Stimulated activated CD8-positive, alpha-beta memory T cell treated with anti-CD3 and anti-CD28 coated beads, Interleukin-15, amount 100 ng/mL, for 24 hours (primary cell): ENCODE results near the gene INKA1.
"Not testable (repeated sequence)": the region's sequence is repeated elsewhere in the genome, so short reads cannot be mapped to it uniquely, and the experiment has no call there.

Source experiments
- DNase-seq: peaks from one replicate; pipeline ENCODE4 v3.0.0-alpha.2; 2020; ENCODE audit warnings: low read depth

Gene INKA1

DNA sequence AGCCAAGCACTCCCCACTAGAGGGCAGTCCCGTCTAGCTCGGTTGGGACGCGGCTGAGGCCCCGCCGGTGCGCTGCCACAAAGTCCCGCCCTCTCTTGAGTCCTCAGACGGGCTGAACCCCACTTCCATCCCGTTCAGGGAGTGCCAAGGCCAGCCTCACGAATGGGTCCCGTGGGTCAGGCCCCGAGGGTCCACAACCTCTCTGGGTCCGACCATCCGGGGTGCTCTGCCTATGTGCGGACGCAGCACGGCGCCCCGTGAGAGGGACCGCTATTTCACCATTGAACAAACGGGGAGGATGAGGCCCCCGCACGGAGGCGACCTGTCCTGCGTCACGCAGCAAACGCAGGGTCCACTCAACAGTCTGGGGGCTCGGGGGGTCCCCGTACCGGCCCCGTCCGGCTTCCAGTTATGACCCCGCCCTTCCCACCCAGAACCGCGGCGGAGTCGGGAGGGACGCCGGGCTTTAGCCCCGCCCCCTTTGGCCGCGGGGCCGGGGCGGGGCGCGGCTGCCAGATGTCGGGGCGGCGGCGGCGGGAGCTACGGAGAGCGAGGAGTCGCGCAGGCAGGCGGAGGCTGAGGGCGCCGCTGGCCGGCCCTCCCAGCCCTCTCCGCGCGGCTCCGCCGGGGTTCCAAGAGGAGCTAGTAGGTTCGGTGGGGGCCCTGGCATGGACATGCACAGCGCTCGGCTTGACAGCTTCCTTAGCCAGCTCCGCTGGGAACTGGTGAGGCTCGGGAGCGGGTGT, at the start of gene INKA1:
Gene INKA1 (plus strand): TSS at position 543 of the 746 bp plus-strand sequence. CDS start 132 bp downstream, at position 675.
- peak; percentile 63 for DNase-seq

DNA sequence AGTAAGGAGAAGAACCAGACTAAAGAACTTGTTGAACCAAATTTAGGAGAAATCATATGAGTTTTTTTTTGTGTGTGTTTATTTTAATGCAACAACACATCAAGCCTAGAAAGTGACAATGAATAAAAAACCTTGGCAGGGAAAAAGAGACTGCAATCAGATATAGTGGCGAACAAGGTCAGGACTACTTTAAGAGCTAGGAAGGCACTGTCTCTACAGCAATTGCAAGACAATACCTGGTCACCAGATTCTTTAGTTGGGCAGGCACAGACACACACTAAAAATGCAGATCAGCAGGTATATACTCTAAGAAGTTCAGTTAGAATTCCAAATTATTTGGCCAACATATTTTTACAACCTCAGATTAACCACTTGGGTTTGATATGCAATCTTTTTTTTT, 48.5 kb upstream of the INKA1 start:
- DNase-seq, result no peak

DNA sequence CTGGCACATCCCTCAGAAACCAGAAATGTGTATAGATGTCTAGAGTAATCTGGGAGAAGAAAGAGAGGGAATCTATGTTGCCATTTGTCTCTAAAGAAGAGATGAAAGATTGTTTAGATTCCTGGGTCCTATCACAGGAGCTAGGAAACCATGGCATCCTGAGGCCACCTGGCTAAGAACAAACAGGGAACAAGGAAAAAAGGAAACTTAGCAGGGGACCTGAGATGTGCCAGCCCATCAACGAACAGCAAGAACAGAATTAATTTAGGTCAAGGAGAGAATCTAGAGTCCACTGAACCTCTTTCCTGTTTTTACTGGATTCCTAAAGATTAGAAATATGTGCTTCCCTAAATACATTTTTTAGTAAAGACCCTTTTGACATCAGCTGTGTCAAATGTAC, 47.0 kb upstream of the INKA1 start:
- DNase-seq, result no peak

DNA sequence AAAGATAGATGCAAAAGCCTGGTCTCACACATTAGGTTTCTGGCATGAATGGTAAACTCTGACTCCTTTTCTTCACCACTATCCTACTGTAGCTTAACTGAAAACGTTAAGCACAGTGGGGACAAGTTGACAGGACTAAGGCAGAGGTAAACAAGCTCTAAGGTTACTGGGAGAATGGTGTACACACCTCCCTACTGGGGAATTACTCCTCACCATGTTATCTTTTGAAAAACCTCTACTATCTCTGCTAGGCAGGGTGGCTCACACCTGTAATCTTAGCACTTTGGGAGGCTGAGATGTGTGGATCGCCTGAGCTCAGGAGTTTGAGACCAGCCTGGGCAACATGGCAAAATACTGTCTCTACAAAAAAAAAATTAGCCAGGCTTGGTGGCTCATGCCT, 45.9 kb upstream of the INKA1 start:
- no peak for DNase-seq

DNA sequence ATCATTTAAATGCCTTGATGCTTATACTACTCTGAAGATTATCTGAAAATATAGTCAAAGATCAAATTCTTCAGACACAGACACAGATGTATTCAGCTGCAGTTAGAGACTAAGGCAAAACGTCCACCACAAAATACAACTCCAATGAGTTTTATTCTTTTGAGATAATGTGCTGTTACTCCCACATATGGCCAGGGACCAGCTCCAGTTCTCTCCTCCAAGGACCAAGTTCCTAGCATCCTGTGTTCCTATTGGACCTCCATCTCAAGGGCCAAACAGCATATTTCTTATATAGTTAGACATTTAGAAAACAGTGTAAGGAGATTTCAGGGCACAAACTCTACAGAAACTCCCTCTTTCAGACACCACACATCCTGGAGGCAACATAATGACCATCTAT, 43.8 kb upstream of the INKA1 start:
- DNase-seq, result no peak

DNA sequence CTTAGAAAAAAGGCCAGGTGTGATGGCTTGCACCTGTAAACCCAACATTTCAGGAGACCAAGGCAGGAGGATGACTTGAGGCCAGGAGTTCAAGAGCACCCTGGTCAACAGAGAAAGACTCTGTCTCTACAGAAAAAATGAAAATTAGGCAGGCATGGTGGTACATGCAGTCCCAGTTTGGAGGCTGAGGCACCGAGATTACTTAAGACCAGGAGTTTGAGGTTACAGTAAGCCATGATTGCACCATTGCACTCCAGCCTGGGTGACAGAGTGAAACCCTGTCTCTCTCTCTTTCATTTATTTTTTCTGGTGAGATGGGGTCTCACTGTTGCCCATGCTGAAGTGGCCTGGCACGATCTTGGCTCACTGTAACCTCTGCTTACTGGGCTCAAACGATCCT, 41.4 kb upstream of the INKA1 start:
- no peak for DNase-seq

DNA sequence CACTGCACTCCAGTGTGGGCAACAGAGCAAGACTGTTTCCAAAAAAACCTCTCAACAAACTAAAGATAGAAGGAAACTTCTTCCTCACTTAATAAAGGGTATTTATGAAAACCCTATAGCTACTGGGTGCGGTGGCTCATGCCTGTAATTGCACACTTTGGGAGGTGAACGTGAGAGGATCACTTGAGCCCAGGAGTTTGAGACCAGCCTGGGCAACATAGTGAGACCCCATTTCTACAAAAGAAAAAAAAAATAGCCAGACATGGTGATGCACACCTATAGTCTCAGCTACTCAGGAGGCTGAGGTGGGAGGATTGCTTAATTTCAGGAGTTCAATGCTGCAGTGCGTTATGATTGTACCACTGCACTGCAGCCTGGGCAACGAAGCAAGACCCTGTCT, 39.1 kb upstream of the INKA1 start:
- DNase-seq, result no peak

DNA sequence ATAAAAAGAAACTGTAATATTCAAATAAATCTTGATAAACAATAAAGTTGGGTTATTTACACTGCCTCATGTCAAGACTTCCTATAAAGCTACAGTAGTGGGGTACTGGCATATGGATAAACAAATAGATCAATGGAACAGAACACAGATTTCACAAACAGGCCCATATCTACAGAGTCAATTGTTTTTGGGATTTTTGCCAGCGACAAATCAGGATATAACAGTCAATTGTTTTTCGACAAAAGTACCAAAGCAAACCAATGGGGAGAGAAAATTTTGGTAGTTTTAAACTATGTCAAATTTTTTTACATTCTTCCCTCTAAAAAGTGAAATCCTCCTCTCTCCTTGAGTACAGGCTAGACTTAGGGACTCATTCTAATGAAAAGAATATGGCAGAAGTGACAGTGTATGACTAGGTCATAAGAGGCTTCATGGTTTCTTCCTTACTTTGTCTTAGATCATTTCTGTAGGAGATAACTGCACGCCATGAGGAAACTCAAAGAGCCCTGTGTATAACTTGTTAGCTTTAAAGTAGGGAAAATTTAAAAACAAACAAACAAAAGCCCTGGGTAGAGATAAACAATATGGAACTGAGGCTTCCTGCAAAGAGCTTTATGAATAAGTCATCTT, 33.7 kb upstream of the INKA1 start:
- DNase-seq, result no peak

DNA sequence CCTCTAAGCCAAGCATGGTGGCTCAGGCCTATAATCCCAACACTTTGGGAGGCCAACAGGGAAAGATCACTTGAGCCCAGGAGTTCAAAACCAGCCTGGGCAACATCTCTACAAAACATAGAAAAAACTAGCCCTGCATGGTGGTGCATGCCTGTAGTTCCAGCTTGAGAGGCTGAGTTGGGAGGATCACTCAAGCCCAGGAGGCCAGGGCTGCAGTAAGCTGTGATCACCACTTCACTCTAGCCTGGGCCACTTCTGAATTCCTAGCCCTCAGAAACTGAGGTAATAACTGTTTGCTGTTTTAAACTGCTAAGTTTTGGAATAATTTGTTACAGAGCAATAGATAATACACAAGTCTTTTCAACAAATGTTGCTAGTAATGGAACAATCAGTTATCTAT, 33.1 kb upstream of the INKA1 start:
- no peak for DNase-seq

DNA sequence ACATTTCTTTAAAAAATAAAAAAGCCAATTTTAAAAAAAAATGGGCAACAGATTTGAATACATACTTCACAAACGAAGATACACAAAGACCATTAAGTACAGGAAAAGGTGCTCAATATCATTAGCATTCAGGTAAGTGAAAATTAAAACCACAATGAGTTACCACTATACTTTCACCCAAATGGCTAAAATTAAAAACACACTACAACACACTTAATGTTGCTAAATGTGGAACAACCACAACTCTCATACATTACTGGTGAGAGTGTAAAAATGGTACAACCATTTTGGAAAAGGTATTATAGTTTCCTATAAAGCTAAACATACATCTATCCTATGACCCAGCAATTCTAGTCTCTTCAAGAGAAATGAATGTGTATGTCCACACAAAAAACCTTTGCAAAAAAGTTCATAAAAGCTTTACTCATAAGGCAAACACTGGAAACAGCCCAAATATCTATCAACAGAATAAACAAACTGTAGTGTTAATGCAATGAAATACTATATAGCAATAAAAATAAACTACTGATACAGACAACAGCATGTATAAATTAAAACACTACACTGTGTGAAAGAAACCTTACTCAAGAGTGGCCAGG, 31.6 kb upstream of the INKA1 start:
- DNase-seq, result no peak

DNA sequence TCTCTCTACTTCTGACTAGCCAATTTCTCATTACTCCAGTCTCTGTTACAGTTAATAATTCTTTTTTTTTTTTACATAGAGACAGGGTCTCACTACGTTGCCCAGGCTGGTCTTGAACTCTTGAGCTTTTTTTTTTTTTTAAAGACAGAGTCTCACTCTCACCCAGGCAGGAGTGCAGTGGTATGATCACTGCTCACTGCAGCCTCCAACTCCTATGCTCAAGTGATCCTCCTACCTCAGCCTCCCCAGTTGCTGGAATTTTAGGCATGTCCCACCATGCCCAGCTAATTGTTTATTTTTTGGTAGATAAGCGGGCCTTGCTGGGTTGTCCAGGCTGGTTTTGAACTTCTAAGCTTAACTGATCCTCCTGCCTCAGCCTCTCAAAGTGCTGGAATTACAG, 30.4 kb upstream of the INKA1 start:
- DNase-seq, result no peak

DNA sequence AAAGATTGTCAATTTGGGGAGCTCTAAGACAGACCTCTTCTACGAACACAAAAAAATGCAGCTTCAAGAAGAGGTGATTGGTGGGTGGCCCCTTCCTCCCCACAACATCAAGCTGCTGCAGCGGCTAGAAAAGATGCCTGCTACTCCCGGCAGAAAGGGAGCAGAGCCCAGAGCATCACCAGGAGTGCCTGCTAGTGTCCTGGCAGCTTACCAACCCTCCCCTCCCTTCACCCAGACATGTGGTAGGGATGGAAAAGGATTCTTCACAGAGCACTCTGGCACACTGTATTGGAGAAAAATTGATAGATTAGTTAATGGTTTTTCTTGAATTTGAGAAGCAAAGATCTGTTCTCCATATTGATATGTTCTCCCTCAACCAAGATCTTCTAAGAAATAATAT, 27.5 kb upstream of the INKA1 start:
- no peak for DNase-seq

DNA sequence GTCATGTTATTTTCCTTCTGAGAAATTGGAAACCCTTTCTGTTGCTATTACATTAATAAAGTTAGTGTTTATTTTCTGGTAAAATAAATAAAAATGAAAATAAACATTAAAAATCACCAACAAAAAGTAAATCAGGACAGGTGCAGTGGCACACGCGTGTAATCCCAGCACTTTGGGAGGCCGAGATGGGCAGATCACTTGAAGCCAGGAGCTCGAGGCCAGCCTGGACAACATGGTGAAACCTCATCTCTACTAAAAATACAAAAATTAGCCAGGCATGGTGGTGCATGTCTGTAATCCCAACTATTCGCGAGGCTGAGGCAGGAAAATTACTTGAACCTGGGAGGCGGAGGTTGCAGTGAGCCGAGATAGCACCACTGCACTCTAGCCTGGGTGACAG, 27.0 kb upstream of the INKA1 start:
- not testable (repeated sequence) for DNase-seq

DNA sequence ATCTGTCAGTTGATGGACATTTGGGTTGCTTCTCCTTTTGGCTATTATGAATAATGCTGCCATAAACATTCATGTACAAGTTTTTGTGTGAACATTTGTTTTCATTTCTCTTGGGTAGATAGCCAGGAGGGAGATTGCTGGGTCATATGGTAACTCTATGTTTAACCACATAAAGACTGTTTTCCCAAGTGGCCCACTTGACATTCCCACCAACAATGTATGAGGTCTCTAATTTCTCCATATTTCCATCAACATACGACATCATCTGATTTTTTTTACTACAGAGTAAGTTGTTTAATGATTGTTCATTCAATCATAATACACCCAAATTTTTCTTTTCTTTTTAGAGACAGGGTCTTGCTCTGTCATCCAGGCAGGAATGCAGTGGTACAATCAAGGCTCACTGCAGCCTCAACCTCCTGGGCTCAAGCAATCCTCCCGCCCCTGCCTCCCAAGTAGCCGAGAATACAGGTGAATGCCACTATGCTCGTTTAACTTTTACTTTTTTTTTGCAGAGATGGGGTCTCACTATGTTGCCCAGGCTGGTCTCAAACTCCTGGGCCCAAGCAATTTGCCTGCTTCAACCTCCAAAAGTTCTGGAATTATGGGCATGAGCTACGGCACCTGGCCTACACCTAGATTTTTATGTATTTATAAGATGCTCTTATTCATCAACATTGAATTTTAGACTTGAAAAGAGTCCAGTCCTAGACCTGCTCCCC, 23.5 kb upstream of the INKA1 start:
- DNase-seq, result no peak

DNA sequence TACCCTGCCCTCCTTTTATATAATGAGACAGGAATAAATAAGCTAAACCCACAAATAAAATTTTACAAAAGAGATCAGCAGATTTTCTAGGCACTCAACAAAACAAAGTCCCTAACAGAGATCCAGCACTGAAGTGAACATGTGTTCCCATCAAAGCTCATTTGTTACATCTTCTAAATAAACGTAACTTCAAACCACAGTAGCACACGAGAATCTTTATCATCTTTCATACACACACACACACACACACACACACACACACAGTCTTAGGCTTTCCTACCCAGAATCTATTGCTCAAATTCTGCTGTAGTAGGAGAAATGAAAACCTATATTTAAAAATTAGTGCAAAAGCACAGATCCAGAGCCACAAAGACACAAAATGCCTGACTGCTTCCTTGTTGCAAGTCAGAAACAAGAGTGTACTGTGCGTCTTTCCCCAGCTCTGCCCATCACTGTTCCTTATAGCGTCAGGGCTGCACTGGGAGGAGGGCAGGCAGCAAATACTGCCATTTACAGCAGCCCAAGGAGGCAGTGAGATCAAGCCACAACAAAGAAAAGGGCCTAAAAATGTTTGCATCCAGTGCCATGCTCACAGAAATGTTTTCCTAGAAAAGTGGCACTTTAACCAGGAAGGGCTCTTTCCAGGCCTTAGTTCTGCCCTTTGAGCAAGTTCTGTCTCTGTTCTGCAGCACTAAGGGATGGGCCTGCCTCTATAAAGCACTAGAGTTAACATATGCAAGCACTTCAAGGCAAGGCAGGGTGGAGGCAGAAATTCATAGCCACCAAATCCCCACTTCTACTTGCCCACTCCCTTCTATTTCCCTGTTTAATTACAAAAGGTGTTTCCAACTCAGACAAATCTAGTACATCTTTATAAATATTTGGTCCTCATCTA, 22.7 kb upstream of the INKA1 start:
- no peak for DNase-seq

DNA sequence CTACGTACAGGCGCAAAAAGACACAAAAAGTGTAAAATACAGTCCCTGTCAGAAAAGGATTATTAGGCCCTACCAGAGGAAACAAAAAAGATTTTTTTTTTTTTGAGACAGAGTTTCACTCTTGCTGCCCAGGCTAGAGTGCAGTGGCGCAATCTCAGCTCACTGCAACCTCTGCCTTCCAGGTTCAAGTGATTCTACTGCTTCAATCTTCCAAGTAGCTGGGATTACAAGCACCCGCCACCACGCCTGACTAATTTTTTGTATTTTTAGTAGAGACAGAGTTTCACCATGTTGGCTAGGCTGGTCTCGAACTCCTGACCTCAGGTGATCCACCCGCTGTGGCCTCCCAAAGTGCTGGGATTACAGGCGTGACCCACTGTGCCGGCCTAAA, 22.1 kb upstream of the INKA1 start:
- not testable (repeated sequence) for DNase-seq

DNA sequence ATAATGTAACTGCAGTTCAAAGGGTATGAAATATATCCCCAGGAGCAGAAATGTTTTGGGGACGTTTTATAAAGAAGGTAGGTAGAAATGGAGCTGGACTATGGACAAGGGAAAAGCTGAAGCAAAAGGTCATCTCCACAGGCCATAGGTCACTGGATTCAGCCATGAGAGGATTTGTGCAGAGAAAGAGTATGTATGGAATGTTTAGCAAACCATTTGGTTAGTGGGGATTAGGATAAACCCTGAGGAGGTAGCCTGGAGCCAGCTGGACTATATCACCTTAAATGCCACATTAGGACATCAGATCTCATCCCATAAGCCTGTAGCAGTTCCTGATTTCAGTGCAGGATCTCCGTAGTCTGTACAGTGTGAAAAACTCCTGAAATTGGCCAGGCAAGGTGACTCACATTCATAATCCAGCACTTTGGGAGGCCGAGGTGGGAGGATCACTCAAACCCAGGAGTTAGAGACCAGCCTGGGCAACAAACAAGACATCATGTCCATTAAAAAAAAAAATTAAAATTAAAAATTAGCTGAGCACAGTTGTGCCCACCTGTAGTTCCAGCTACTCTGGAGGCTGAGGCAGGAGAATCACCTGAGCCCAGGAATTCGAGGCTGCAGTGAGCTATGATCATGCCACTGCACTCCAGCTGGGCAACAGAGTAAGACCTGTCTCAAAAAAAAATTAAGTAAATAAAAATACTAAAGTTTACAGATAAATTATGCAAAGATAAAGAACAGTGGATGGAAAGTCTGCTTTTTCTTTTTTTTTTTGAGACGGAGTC, 21.5 kb upstream of the INKA1 start:
- DNase-seq, result no peak

DNA sequence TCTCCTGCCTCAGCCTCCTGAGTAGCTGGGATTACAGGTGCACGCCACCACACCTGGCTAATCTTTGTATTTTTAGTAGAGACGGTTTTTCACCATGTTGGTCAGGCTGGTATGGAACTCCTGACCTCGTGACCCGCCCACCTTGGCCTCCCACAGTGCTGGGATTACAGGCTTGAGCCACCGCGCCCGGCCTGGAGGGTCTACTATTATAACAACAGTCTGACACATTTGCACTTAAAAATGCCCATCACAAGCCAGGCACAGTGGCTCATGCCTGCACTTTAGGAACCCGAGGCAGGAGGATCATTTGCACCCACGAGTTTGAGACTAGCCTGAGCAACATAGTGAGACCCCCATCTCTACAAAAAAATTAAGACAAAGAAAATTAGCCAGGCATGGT, 20.8 kb upstream of the INKA1 start:
- not testable (repeated sequence) for DNase-seq

DNA sequence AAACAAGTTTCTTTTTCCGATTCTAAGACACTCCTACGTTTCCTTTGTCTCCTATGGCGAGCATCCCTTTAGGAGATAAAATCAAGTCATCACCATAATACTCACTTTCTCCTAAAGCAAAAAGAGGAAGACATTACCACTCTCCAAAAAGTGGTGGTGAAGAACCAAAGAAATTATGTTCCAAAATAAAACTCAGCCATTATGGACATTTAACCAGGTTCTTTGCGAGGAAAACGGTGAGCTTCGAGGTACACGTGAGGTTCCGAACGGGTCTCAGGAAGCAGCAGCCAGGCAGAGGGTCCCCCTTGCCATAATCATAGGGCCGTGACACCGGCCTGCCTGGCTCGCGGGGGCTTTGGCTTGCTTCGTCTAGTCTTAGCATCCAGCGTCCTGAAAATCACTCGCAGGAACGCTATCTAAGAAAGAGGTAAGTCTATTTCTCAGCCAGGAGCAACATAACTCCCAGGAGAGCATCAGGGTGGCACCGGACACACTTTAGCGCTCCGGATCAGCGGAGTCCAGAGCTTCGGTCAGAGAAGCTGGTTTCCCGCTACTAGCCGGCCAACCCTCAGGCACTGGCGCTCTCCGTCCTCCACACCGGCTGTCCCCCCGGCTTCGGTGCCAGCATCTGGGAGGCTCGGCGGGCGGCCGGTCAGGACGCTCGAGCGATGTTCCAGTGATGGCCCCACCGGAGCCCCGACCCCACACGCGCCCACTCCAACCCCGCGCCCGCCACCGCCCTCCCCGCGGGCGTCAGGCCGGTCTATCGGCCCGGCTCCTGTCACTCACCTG, 17.3 kb upstream of the INKA1 start:
- DNase-seq, result no peak
